ENCODE measurements around the gene SPAG9. TPM values are rescaled to one million over a fixed set of nuclear protein-coding genes. Genes with fewer than 3 reads are reported as not detected.

SPAG9 gene
- total and polyA plus RNA-seq, 2 of the 8 experiments (the other 6 are each of a cell fraction or from before 2014, with no cell fraction given), result 9.8 to 63.8 TPM

GRCh38 chr17:50947782-50948543 is 172.7 kb downstream of the SPAG9 start:
- Histone ChIP-seq H4K8ac (ENCODE audit: extremely low read depth, insufficient read depth, low read length) (no peak overlapping the region), H3K9me3 (ENCODE audit: insufficient read depth in 2 of 2, low read depth in 1 of 2, low read length in 1 of 2) (no peaks in the 10 kb centered on the region), H3K23me2 (ENCODE audit: low read depth, low read length) (peaks cover 4% of the 10 kb centered on the region; the same call in 1 of the 2 replicates), H4K20me1 (replicated peaks in 1 of 2; ENCODE audit: control insufficient read depth in 1 of 2, insufficient read depth in 2 of 2, low read length in 2 of 2) (no peaks in the 10 kb centered on the region), H3K23ac (ENCODE audit: insufficient read length) (no peak overlapping the region), H3K4ac (replicated peaks; ENCODE audit: insufficient read length, low read depth, low read length) (peak overlapping the region; percentile 36), H3K79me1 (ENCODE audit: low read depth, low read length) (no peaks in the 10 kb centered on the region), H3K4me2 (ENCODE audit: insufficient read depth in 1 of 2, low read depth in 2 of 2, low read length in 2 of 2) (no peak overlapping the region), H2AFZ (ENCODE audit: low read length) (no peak overlapping the region), H3K36me3 (ENCODE audit: control insufficient read depth in 2 of 4, insufficient read depth in 4 of 4, low read length in 3 of 4) (no peaks in the 10 kb centered on the region), H3K14ac (ENCODE audit: insufficient read length) (no peak overlapping the region), H3K4me1 (replicated peaks in 1 of 4; ENCODE audit: control insufficient read depth in 3 of 4, insufficient read depth in 4 of 4, low read length in 3 of 4) (peaks cover 0 to 27% (median 21%) of the 10 kb centered on the region in 4 experiments; a peak in 5 of 7 replicates), H2BK15ac (ENCODE audit: low read length) (no peak overlapping the region), H2AK5ac (ENCODE audit: low read depth, low read length) (no peak overlapping the region; the same call in 1 of the 2 replicates), H2BK20ac (ENCODE audit: low read length) (peak overlapping the region; percentile 29), H3K4me3 (ENCODE audit: extremely low read depth in 1 of 4, insufficient read depth in 2 of 4, low read depth in 3 of 4, low read length in 4 of 4) (no peak overlapping the region), H3K27me3 (replicated peaks in 1 of 4; ENCODE audit: control insufficient read depth in 3 of 4, extremely low read depth in 1 of 4, insufficient read depth in 3 of 4, low read length in 3 of 4) (peaks cover 0 to 6% (median 0%) of the 10 kb centered on the region in 4 experiments; a peak in 2 of 7 replicates), H2BK120ac (replicated peaks; ENCODE audit: low read depth, low read length) (no peak overlapping the region), H3K56ac (replicated peaks; ENCODE audit: insufficient read length, low read depth, low read length) (no peak overlapping the region), H4K5ac (ENCODE audit: insufficient read length, low read depth, low read length) (no peak overlapping the region), H2BK12ac (ENCODE audit: low read depth, low read length) (0 out of 2 replicates have a peak overlapping the region, but pooled peaks have one; percentile 22), H3K79me2 (ENCODE audit: control insufficient read depth in 1 of 2, insufficient read depth in 2 of 2, low read length in 2 of 2) (no peaks in the 10 kb centered on the region), H4K91ac (replicated peaks; ENCODE audit: insufficient read length, low read length) (peak overlapping the region; percentile 23), H2BK5ac (ENCODE audit: low read depth, low read length) (peak overlapping the region; percentile 71; the same call in 1 of the 2 replicates), H3K18ac (ENCODE audit: extremely low read depth, low read length) (no peak overlapping the region), H3K9ac (replicated peaks in 1 of 4; ENCODE audit: extremely low read depth in 1 of 4, low read depth in 3 of 4, low read length in 3 of 4) (no peak overlapping the region), H3K27ac (ENCODE audit: low read depth, low read length) (no peak overlapping the region)
- WGBS, 2 experiments (ENCODE audit: extremely low coverage in 1 of 2, insufficient coverage in 1 of 2, insufficient read length in 1 of 2, insufficient replicate concordance in 2 of 2, low coverage in 1 of 2, low lambda C conversion rate in 2 of 2, missing lambda C conversion rate in 1 of 2), result 94% methylated on average over 15 of the region's 15 CpGs; no CpG with 5 or more reads in 1 of the 2 experiments
- ChIA-PET CTCF (ENCODE audit: partially characterized antibody) (interaction anchor here (0.7 to 21.7 kb wide), 22 partner anchors 9 to 165 kb away, joined by 3 to 735 read pairs (median 4); partner anchors contain the start of gene TOB1), POLR2A (ENCODE audit: partially characterized antibody) (interaction anchor here (0.7 to 21.0 kb wide), 4 partner anchors 17 to 165 kb away, joined by 3 to 308 read pairs (median 8); partner anchors contain the start of gene TOB1)
- DNase-seq (ENCODE audit: low read depth in 1 of 2, low spot score in 2 of 2), result no peak
- FAIRE-seq, result no peak
- TF ChIP-seq EGR1 (IDR thresholded peaks at IDR 0.05; ENCODE audit: borderline replicate concordance, low read depth, low read length), result no peak
- no peak for TF ChIP-seq TAF7 (optimal IDR thresholded peaks at IDR 0.05; ENCODE audit: borderline replicate concordance, low read depth, low read length)
- no peak for TF ChIP-seq TEAD4 (IDR thresholded peaks at IDR 0.05; ENCODE audit: low read depth, low read length)
- TF ChIP-seq E2F6 (IDR thresholded peaks at IDR 0.05), result no peak
- TF ChIP-seq POLR2AphosphoS5 (IDR thresholded peaks at IDR 0.05; ENCODE audit: low read depth, low read length), result no peak
- TF ChIP-seq GABPA (IDR thresholded peaks at IDR 0.05; ENCODE audit: borderline replicate concordance, insufficient read depth, low read length), result no peak
- TF ChIP-seq CHD2 (IDR thresholded peaks at IDR 0.05; ENCODE audit: low read length), result no peak
- no peak for TF ChIP-seq SP2 (IDR thresholded peaks at IDR 0.05; ENCODE audit: low read length)
- TF ChIP-seq SIRT6 (IDR thresholded peaks at IDR 0.05; ENCODE audit: low read length), result no peak
- TF ChIP-seq CREB1 (IDR thresholded peaks at IDR 0.05), result no peak
- no peak for TF ChIP-seq JUN (IDR thresholded peaks at IDR 0.05; ENCODE audit: low read depth, low read length)
- TF ChIP-seq CHD1 (IDR thresholded peaks at IDR 0.05; ENCODE audit: low read depth, low read length), result no peak
- no peak for TF ChIP-seq CBX5 (IDR thresholded peaks at IDR 0.05; ENCODE audit: low read depth, low read length)

Data from H1 (cell line).